Measurements from ENCODE around the gene MXI1.
"Not testable (repeated sequence)": the region's sequence is repeated elsewhere in the genome, so short reads cannot be mapped to it uniquely, and the experiment has no call there.

Gene MXI1

DNA sequence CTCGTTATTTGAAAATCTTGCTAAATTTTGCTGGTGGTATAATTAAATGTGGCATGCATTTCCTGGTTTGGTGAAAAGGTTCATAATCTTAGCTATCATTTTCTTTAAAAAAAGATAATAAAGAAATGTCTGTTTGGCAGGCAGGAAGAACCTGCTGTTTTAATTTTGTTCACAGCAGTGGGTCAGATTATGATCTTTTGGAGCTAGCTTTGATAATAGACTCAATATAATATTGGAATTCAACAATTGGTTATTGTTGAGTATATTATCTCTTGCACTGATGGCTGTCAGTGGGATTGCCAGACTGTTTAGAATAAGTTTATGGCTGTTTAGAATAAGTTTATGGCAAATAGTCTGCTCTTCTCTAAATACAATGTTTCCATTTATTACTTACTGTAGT is 35.1 kb downstream of the MXI1 start:
- DNase-seq, result no peak

DNA sequence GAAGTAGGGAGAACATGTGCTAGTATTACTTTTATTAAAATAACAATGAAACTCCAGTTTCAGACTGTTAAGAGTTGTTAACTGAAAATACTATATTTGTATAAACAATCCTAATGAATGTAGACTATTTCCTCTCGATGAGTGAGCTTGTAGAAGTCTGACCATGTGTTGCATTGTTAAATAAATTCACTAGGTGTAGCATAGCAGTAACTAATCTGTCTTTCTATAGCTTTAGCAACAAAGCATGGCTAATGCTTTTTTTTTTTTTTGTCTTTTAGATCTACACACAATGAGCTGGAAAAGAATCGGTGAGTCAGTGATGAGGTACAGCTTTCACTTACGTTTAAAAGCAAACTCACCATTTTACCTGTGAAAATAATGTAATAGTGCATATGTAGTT is 37.1 kb downstream of the MXI1 start:
- no peak for DNase-seq

DNA sequence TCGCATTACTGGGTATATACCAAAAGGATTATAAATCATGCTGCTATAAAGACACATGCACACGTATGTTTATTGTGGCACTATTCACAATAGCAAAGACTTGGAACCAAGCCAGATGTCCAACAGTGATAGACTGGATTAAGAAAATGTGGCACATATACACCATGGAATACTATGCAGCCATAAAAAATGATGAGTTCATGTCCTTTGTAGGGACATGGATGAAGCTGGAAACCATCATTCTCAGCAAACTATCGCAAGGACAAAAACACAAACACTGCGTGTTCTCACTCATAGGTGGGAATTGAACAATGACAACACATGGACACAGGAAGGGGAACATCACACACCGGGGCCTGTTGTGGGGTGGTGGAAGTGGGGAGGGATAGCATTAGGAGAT is 40.4 kb downstream of the MXI1 start:
- DNase-seq, result not testable (repeated sequence)

DNA sequence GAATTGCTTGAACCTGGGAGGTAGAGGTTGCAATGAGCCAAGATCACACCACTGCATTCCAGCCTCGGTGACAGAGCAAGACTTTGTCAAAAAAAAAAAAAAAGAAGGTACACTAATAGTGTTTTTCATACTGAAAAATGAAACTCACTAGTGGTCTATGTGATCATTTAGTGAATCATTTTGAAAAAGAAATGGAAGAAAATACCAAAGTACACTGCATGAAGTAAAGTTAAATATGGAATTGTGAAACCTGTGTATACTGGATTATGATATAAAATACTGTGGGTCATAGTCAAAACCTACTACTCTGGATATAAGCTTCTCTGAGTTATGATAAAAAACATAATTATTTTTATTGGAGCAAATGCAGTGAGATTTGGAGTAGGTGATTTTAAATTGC is 42.1 kb downstream of the MXI1 start:
- not testable (repeated sequence) for DNase-seq

DNA sequence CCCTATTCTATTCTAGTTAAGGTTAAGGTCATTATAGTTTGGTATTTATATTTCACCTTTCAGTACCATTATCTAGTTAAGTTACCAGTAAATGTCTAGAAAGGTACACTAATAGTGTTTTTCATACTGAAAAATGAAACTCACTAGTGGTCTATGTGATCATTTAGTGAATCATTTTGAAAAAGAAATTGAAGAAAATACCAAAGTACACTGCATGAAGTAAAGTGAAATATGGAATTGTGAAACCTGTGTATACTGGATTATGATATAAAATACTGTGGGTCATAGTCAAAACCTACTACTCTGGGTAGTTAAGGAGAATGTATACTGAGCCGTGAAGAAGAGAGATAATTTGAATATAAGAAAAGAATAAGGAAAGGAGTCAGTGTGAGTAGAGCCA is 44.0 kb downstream of the MXI1 start:
- DNase-seq, result not testable (repeated sequence)

DNA sequence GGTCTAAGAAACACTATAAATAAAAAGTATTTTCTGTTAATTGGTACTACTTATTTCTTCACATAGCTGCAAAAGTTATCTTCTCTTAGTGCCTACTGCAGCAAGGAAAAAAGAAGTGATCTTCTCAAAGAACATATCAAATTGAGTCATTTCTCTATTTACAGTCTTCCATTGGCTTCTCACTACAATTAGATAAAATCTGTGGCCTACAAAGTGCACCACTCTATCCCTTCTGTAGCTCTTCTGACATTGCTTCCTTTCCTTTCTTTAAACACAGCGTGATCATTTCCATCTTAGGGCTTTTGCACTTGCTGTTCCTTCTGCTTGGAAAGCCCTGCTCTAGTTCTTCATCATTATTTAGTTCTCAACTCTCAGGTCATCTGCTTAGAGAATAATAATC is 44.7 kb downstream of the MXI1 start:
- no peak for DNase-seq

DNA sequence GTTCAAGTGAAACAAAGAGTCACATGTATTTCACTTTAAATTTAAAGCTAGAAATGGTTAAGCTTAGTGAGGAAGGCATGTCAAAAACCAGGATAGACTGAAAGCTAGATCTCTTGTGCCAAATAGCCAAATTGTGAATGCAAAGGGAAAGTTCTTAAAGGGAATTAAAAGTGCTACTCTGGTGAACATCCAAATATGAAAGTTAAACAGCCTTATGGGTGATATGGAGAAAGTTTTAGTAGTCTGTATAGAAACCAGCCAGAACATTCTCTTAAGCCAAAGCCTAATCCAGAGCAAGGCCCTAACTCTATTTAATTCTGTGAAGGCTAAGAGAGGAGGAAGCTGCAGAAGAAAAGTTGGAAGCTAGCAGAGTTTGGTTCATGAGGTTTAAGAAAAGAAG is 47.1 kb downstream of the MXI1 start:
- DNase-seq, result no peak

DNA sequence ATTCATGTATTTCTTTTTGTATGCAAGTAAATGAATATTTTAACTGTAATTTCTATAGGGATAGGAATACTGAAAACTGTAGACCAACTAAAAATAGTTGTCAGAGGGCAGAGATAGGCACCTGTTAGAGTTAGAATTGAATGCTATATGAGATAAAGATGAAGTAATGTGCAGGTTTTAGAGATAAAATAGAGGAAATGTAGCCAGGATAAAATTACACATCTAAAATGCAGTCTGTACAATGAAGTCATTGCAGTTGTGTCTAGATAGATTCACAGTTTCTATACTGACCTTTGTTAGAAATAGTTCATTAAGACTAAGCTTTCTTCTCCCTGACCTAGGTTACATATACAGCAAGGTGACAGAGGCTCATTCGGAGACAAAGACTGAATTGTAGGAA is 51.1 kb downstream of the MXI1 start:
- DNase-seq, result no peak

DNA sequence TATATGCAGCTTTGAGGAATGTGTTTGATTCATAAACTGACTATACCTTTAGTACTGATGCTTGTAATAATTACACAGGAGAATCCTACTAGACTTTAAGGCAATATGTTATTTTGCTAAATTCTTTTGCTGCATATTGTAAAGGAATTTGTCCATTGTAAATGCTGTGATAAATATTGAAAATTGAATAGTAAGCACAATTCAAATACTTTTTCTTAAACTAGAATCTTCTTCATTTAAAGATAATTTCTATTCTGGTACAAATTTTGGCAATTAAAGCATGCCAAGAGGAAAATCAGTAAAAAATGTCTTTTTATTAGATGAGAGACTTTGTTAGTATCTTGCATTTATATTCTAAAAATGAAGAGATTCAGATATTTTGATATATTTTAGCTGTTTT is 51.9 kb downstream of the MXI1 start:
- no peak for DNase-seq

DNA sequence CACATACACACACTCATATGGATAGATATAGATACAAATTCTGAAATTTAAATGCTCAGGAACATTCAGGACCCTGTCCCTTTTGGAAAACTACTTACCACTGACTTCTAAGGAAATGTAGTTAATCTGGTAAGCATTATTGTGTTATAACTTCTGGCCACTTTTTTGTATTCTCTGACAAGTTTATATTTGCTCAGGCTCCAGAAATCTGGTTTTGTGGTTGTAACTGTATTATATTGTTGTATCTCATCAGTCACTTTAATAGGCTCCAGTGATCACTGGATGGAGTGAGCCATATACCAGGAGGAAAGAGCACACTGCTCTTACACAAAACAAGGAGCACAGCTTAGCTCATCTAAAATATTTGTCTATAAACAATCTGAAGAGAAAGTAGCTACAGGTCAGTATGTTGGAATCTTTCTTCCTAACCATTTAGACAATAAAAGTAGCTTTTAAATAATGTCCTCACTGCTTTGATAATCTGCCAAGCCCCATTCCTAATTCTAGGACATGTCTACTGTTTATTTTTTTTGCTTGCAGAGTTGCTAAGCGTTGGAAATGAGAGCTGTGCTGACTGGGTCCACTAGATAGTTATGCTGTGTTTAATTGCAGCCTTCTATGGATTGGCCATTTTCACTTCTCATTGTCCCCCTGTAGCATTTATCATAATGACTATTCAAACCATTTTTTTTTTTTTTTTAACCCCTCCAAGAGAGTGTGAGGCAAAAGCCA is 53.5 kb downstream of the MXI1 start:
- DNase-seq, result no peak

DNA sequence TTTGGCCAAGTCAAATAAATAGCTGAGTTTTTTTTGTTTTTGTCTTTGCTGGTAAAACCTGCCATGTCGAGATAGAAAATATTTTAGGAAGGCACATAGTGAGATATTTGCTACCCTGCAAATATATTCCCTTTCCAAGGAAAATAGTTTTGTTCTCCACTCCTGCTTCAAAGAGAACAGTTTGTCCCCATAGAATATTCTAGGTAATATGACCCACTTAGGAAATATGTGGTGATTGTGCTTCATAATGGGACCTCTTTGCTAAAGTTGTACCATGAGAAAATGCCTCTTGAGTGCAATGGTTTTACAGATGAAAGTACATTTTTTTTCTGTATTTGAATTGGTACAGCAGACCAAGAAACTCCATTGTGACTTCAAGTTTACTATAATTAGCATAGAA is 55.8 kb downstream of the MXI1 start:
- no peak for DNase-seq

DNA sequence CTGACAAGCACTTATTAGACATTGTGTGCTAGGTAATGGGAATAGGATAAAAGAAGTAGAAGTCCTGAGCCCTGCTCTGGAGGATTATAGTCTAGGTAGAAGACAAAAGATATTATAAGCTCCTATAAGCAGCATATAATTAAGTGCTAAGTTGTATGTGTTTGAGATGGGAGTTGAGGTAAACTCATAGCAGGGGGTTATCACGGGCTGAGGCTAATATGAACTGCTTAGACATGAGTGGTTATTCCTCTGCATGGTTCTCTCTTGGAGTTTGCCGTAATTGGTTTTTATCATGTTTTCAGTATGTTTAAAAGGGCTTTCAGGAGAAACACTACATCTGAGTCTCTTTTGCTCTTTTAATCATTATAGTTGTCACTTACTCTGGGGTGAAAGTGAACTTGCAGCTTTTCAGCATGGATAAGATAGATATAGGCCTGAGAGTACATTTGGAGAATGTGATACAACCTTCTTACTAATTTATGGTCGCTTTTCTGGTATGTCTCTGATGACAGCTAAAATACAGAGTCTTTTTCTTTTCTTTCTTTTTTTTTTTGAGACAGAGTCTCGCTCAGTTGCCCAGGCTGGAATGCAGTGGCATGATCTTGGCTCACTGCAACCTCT is 58.3 kb downstream of the MXI1 start:
- DNase-seq, result no peak

DNA sequence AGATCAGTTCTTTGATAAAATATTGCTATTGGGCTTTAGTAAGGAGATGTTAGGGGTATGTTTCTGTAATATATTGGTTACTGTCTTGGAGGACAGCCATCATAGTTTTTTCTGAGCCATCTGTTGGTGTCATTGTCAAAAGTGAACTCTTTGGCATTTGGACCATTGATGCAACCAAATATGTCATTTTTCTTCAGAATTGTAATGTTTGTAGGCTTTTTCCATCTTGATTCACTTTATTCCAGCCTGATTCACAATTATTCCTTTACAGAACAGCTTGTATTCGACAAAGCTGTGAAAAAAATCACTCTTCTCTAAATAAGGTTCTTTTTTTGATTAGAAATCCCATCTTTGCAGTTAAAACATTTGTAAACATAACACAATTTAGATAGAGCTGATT is 59.9 kb downstream of the MXI1 start:
- DNase-seq, result no peak

DNA sequence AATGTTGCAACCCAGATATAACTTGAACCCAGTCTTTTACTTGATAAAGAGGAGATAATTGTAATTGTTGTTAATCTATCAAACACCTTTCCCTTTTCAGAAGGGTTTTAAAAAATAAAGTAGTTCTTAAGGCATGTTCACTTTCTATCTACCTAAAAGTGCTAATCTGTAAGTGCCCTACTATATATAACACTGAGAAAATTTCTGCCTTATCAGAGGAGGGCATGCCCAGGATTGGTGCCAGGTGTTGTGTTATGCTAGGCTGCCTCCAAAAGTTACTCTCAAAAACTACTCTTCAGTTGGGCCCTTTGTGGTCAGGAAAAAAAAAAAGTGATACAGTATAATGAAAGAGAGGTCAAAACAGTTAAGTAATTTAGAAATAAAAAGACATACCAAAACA is 61.0 kb downstream of the MXI1 start:
- DNase-seq, result no peak

DNA sequence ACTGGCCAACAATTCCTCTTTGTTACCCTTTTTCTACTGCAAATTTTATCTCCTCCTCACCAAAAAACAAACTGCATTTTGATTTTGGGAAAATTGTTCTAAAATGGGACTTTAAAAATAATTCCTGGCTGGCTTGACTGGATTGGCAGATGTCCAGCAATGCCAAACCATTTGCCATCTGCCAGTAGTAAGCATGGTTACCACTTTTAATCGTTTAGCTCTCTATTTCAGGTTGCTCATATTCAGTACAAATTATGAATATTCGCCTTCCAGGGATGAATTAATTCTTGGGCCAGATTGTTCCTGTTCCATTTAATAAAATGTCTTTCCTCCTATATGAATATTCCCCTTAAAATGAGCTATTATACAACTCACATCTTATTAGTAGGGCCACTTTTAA is 61.6 kb downstream of the MXI1 start:
- no peak for DNase-seq

DNA sequence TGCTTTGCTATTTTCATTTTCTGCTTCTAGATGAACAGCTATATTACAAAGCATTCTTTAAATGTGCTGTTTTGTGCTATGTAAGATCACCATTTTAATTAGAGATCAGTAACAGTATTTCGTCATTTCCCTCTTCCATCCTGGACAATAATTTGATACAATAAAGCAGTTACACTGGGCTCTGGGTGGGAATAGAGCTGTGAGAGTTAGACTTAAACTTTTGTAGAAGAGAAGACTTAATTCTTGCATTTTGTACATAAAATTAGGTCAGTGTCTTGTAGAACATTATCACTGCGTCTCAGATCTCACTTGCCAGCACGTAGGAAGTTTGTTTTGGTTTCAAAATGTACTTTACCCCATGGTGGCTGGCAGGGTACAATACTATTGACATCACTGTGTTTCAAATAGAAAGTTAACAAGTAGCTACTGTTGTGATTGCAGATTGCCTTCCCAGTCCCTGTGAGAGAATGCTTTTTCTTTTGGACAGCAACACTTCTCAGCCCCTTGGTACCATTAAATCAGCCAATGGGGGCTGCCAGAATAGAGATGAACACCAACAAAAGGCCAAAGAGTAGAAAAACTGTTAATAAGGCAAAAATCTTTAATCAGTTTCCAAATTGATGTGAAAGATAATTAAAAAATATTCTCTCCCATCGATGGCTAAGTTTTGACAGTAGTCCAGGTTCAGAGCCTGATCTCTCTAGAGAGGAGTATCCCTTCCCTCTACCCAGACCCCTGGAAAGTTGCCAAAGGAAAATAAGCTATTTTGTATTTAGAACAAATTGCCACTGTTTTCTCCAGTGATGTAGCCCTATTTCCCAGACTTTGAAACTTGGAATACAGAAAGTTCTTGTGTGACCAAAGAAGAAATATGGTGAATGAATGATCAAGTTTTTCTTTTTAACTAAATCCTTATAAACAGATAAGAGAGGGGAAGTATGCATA is 62.2 kb downstream of the MXI1 start:
- DNase-seq, result no peak

DNA sequence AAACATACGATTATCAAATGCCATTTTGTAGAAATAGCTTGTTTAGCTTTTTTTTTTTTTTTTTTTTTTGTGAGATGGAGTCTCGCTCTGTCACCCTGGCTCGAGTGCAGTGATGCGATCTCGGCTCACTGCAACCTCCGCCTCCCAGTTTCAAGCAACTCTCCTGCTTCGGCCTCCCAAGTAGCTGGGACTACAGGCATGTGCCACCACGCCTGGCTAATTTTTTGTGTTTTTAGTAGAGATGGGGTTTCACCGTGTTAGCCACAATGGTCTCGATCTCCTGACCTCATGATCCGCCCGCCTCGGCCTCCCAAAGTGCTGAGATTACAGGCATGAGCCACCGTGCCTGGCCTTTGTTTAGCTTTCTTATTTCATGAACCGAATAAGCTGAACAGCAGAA is 65.6 kb downstream of the MXI1 start:
- DNase-seq, result not testable (repeated sequence)

DNA sequence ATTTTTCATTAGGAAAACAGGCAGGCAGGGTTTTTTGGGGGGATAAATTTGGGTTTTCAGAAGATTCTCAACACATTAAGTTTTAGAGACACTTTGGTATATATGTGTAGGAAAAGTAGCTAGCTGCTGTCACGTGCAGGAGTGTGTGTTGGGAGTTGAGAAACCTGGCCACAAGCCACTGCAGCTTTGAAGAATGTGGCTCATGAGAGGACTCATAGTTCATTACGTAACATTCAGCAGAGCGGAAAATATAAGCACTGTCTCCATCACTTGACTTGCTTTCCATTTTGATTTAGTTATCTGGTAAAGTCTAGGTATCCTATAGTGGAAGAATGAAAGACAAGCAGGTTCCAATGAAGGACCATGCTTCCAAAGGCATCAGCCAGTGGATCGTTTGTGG is 66.1 kb downstream of the MXI1 start:
- DNase-seq, result no peak

DNA sequence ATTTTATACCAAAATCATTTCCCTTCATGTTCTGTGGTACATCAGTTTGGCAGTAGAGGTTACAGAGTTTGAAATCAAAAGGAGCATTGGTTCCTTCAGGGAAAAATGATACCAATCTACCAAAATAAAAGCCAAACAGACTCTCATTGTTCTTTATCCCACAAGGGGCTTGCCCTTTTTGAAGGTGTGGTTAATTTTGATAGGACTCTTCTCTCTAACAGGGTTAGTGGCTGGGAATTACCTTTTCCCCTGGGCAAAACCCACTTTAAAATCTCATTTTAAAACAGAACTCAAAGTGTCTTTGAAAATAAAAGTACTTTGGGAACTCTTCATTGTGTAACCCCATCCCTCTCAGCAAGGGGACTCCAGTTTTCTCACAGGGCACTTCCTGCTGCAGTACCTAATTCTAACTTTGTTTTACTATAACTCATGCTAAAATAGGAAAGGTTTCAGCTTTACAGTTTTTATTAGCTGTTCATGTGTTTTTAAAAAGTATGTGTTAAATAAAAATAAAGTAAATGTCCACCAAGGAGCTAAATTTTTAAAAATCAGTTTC is 66.7 kb downstream of the MXI1 start:
- no peak for DNase-seq

DNA sequence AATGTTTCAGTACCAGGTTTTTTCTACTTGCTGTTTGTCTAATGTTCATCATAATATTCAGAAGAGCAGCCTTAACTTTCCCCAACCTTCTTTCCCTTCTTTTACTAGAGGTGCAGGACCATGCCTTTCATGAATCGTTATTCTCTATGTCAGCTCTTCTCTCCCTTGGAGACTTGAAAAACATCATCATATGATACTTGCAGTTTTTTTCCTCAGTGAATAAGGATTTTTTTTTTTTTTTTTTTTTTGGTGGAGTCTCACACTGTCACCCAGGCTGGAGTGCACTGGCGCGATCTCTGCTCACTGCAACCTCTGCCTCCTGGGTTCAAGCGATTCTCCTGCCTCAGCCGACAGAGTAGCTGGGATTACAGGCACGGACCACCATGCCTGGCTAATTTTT is 67.2 kb downstream of the MXI1 start:
- DNase-seq, result no peak

DNA sequence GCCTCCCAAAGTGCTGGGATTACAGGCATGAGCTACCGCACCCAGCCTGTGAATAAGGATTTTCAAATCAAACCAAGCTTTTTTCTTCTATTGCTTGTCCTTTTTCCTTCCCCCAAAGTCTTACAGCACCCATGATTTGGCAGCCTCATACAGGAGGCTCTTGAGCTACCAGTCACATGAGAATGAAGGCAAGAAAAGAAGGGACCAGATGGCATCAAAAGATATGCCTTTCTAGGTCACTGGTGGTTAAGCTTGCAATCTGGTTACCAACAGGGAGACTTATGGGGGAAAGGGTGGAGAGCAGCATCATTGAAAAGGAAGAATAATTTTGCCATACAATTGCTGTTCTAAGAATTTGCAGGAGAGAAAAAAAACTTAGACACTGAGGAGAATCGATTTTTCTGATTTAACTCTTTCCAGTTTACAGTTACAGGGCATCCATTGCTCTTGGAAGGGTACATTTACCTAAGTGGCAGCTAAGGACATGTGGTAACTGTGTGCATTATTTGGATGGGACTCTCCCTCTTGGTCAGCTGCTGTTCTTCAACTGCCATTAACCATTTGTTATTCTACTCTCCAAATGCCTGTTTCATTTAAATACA is 67.8 kb downstream of the MXI1 start:
- no peak for DNase-seq

DNA sequence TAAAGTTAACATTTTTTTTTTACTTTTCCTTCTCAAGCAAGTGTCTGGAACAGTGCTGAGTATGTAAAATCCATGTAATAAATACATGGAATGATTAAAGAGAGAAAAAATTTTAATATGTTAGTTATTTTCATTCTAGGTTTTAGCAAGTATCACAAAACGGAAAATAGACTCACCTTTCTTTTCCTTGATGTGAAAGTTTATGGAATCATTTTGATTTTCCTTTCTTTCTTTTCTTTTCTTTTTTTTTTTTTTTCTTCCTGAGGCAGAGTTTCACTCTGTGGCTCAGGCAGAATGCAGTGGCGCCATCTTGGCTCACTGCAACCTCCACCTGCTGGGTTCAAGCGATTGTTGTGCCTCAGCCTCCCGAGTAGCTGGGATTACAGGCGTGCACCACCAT is 69.2 kb downstream of the MXI1 start:
- DNase-seq, result no peak

DNA sequence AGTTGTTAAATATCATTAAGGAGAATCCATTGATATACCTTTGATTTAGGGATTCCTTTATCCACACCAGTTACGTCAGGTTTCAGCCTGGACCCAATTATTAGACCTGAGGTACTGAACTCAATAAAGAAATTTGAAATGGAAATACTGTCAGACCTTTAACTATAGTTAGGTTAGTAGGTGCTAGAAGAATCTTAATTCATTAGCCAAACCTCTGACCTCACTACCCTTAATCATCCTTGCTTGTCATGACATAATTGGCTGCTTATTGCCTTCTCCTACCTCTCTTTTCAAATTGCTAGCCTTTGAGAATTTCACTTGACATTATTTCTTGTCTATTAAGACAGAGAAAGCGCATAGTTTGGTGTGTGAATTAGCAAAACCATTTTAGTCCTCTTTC is 70.2 kb downstream of the MXI1 start:
- DNase-seq, result no peak

Data from KG1 (cell line).